Keratinocyte (primary cell): ENCODE results near the gene PARL. TPM values are rescaled to one million over a fixed set of nuclear protein-coding genes. Genes with fewer than 3 reads are reported as not detected.
"Not testable (repeated sequence)": the region's sequence is repeated elsewhere in the genome, so short reads cannot be mapped to it uniquely, and the experiment has no call there.

Source experiments
- DNase-seq: peaks from one replicate; pipeline ENCODE4 v3.0.0-alpha.2; 2011; ENCODE audit warnings: low read depth, missing footprints, low spot score
- FAIRE-seq: peaks from 2 replicates; lab custom pipeline; 2011; peaks lifted over from hg19 to GRCh38; lab: Jason Lieb, UNC
- H2AFZ ChIP-seq: 2 replicates; pipeline ENCODE4 v1.6.0; 2012; ENCODE audit warnings: low read length, control low read depth, inconsistent platforms; ENCODE audit not compliant: control insufficient read depth
- H3K27ac ChIP-seq: 2 replicates; pipeline ENCODE4 v1.5.1; 2011; ENCODE audit warnings: low read length; ENCODE audit not compliant: control insufficient read depth, insufficient read depth
- H3K27me3 ChIP-seq: 3 replicates; pipeline ENCODE4 v1.6.0; 2011; ENCODE audit warnings: low read length; ENCODE audit not compliant: control insufficient read depth, insufficient read depth; ENCODE audit errors: extremely low read depth
- H3K36me3 ChIP-seq, 2 experiments: 2 replicates in 1 of 2; 3 replicates in 1 of 2; pipeline ENCODE4 v1.5.1; 2011; ENCODE audit warnings: low read length in 2 of 2, mild to moderate bottlenecking in 1 of 2; ENCODE audit not compliant: control insufficient read depth in 2 of 2, insufficient read depth in 2 of 2; ENCODE audit errors: extremely low read depth in 1 of 2
- H3K4me1 ChIP-seq: 3 replicates; pipeline ENCODE4 v1.5.1; 2011; ENCODE audit warnings: low read length; ENCODE audit not compliant: control insufficient read depth, insufficient read depth; ENCODE audit errors: extremely low read depth
- H3K4me2 ChIP-seq: 3 replicates; pipeline ENCODE4 v1.6.0; 2011; ENCODE audit warnings: low read depth, low read length; ENCODE audit not compliant: control insufficient read depth, insufficient read depth; ENCODE audit errors: extremely low read depth
- H3K4me3 ChIP-seq, 3 experiments: fragments of 200-600 bp in 1 of 3; sonication (generic) in 1 of 3; 2 replicates in 2 of 3; 3 replicates in 1 of 3; pipeline ENCODE4 v1.5.1; 2011 to 2016; ENCODE audit warnings: low read length in 3 of 3, mild to moderate bottlenecking in 3 of 3, control low read depth in 2 of 3, inconsistent platforms in 1 of 3, low read depth in 1 of 3, mixed read lengths in 1 of 3, mixed run types in 1 of 3, moderate library complexity in 1 of 3; ENCODE audit not compliant: control insufficient read depth in 2 of 3, insufficient read depth in 2 of 3; ENCODE audit errors: extremely low read depth in 1 of 3
- H3K79me2 ChIP-seq: 2 replicates; pipeline ENCODE4 v1.6.0; 2012; ENCODE audit warnings: low read length; ENCODE audit not compliant: control insufficient read depth, insufficient read depth
- H3K9ac ChIP-seq: 3 replicates; pipeline ENCODE4 v1.6.0; 2011; ENCODE audit warnings: low read length; ENCODE audit not compliant: control insufficient read depth, insufficient read depth; ENCODE audit errors: extremely low read depth
- H3K9me1 ChIP-seq: 3 replicates; pipeline ENCODE4 v1.6.0; 2011; ENCODE audit warnings: low read length; ENCODE audit not compliant: control insufficient read depth, insufficient read depth; ENCODE audit errors: extremely low read depth
- H3K9me3 ChIP-seq: 2 replicates; pipeline ENCODE4 v1.5.1; 2012; ENCODE audit warnings: low read depth, low read length; ENCODE audit not compliant: control insufficient read depth
- H4K20me1 ChIP-seq: 3 replicates; pipeline ENCODE4 v1.6.0; 2011; ENCODE audit warnings: low read length; ENCODE audit not compliant: control insufficient read depth, insufficient read depth; ENCODE audit errors: extremely low read depth
- CTCF ChIP-seq, 3 experiments: IDR thresholded peaks in 1 of 3; conservative IDR thresholded peaks in 1 of 3; optimal IDR thresholded peaks in 1 of 3; 2 replicates in 2 of 3; 3 replicates in 1 of 3; pipeline versions ENCODE3 to v1.5.1; 2011; ENCODE audit warnings: low read length in 3 of 3, mild to moderate bottlenecking in 3 of 3, moderate library complexity in 2 of 3, control low read depth in 1 of 3, inconsistent platforms in 1 of 3; ENCODE audit not compliant: insufficient read depth in 2 of 3; ENCODE audit errors: extremely low read depth in 1 of 3
- EZH2 ChIP-seq: IDR thresholded peaks from one replicate; pipeline ENCODE4 v1.6.1; 2012; ENCODE audit warnings: inconsistent platforms, mild to moderate bottlenecking, low read length, moderate library complexity
- dilution Hi-C: fragments of 300-500 bp; cut with MboI; formaldehyde crosslinking; loops from one replicate; pipeline ENCODE4 v1.7.0; 2020; ENCODE audit warnings: low sequenced_read_pairs; ENCODE audit not compliant: extremely low pct_ligation_motif_present
- polyA plus RNA-seq, 5 experiments: library from polyadenylated mRNA; depleted of rRNA in 3 of 5; stranded (reverse) in 3 of 5; stranded (forward) in 1 of 5; unstranded in 1 of 5; fragments of >200 nt; gene quantifications; 1 replicate in 1 of 5; 2 replicates in 3 of 5; 3 replicates in 1 of 5; pipeline versions ENCODE4 v1.2.1 to v1.2.3, GENCODE V29; 2011 to 2012; ENCODE audit warnings: missing spikeins in 2 of 5, low read depth in 1 of 5, low replicate concordance in 1 of 5

The PARL gene
- polyA plus RNA-seq, 1 donor (not counting 4 experiments of a cell fraction or from before 2014, with no cell fraction given) = 68.9 TPM

GRCh38 chr3:183878071-183878470 lies 6.6 kb downstream of the PARL start:
- no peaks in the 10 kb centered on the region for H3K27me3 ChIP-seq
- FAIRE-seq (no peak), DNase-seq (no peak)
- no peaks in the 10 kb centered on the region for H3K9me1 ChIP-seq
- H3K4me1 ChIP-seq = peaks cover 7% of the 10 kb centered on the region
- H3K79me2 ChIP-seq = peaks cover 83% of the 10 kb centered on the region
- no peaks in the 10 kb centered on the region for H3K36me3 ChIP-seq
- H3K9ac ChIP-seq = no peak overlapping the region
- no peaks in the 10 kb centered on the region for H3K9me3 ChIP-seq
- TF ChIP-seq CTCF (optimal IDR thresholded peaks at IDR 0.05 in 1 of 3, IDR thresholded peaks at IDR 0.05 in 1 of 3, conservative IDR thresholded peaks at IDR 0.05 in 1 of 3; ENCODE audit: extremely low read depth in 1 of 3, insufficient read depth in 2 of 3, low read length in 3 of 3) = no peak
- no peaks in the 10 kb centered on the region for H4K20me1 ChIP-seq
- dilution Hi-C loops = no loop called here
- H3K4me3 ChIP-seq = no peak overlapping the region
- H3K27ac ChIP-seq = no peak overlapping the region
- no peak overlapping the region for H2AFZ ChIP-seq
- H3K4me2 ChIP-seq = no peak overlapping the region

GRCh38 chr3:183877227-183877626 lies 7.5 kb downstream of the PARL start:
- H3K9me3 ChIP-seq, H3K27me3 ChIP-seq, H3K4me1 ChIP-seq, H3K36me3 ChIP-seq, H3K27ac ChIP-seq, H3K9ac ChIP-seq, H3K4me2 ChIP-seq, H4K20me1 ChIP-seq, H3K9me1 ChIP-seq, dilution Hi-C loops, H3K4me3 ChIP-seq, FAIRE-seq, H2AFZ ChIP-seq, DNase-seq: not testable (repeated sequence)
- H3K79me2 ChIP-seq = peaks cover 83% of the 10 kb centered on the region

GRCh38 chr3:183875411-183875810 lies 9.3 kb downstream of the PARL start:
- no peak overlapping the region for H3K27ac ChIP-seq
- H3K4me2 ChIP-seq = no peak overlapping the region
- H3K9ac ChIP-seq = no peak overlapping the region
- no peak overlapping the region for H2AFZ ChIP-seq
- FAIRE-seq (no peak), DNase-seq (no peak)
- peaks cover 10% of the 10 kb centered on the region for H3K4me1 ChIP-seq
- no peaks in the 10 kb centered on the region for H3K9me1 ChIP-seq
- H3K9me3 ChIP-seq = no peaks in the 10 kb centered on the region
- dilution Hi-C loops = no loop called here
- H3K4me3 ChIP-seq = no peak overlapping the region
- H3K27me3 ChIP-seq = no peaks in the 10 kb centered on the region
- H3K36me3 ChIP-seq = no peaks in the 10 kb centered on the region
- H4K20me1 ChIP-seq = no peaks in the 10 kb centered on the region
- no peak for TF ChIP-seq EZH2
- no peak for TF ChIP-seq CTCF (optimal IDR thresholded peaks at IDR 0.05 in 1 of 3, IDR thresholded peaks at IDR 0.05 in 1 of 3, conservative IDR thresholded peaks at IDR 0.05 in 1 of 3; ENCODE audit: extremely low read depth in 1 of 3, insufficient read depth in 2 of 3, low read length in 3 of 3)
- peaks cover 78% of the 10 kb centered on the region for H3K79me2 ChIP-seq
